Natural killer cell (primary cell): ENCODE results near the gene CCL5. TPM values are rescaled to one million over a fixed set of nuclear protein-coding genes. Genes with fewer than 3 reads are reported as not detected.

ENCODE experiments used
- ATAC-seq, 3 donors: fragments of 150-1000 bp in 2 of 3; fragments of 200-7000 bp in 1 of 3; cut with Tn5 transposase; 1 replicate in 1 of 3; 2 replicates in 2 of 3; pipeline ENCODE4 v1.10.0; 2021; ENCODE audit warnings: mild to moderate bottlenecking in 2 of 3, moderate library complexity in 2 of 3
- DNase-seq, 2 donors: peaks; one replicate each; pipeline versions ENCODE4 v3.0.0 to v3.0.0-alpha.2; 2013 to 2021; ENCODE audit warnings: mixed read lengths in 1 of 2
- H3K27ac ChIP-seq: one replicate; pipeline ENCODE4 v1.5.1; 2013; ENCODE audit warnings: mild to moderate bottlenecking, low read length
- H3K27me3 ChIP-seq: one replicate; pipeline ENCODE4 v1.6.1; 2013; ENCODE audit warnings: low read length; ENCODE audit not compliant: control insufficient read depth, insufficient read depth
- H3K36me3 ChIP-seq: one replicate; pipeline ENCODE4 v1.6.1; 2013; ENCODE audit warnings: low read length; ENCODE audit not compliant: control insufficient read depth, insufficient read depth
- H3K4me1 ChIP-seq: one replicate; pipeline ENCODE4 v1.6.1; 2013; ENCODE audit warnings: low read length; ENCODE audit not compliant: control insufficient read depth, insufficient read depth
- H3K4me3 ChIP-seq: one replicate; pipeline ENCODE4 v1.5.1; 2013; ENCODE audit warnings: low read length
- H3K9me3 ChIP-seq: one replicate; pipeline ENCODE4 v1.6.1; 2013; ENCODE audit warnings: low read length; ENCODE audit not compliant: control insufficient read depth, insufficient read depth
- H3K27ac Mint-ChIP-seq, 2 donors: one replicate each; pipeline ENCODE4 v1.8.0; 2022; ENCODE audit warnings: mild to moderate bottlenecking in 2 of 2, mixed read lengths in 2 of 2, moderate library complexity in 1 of 2
- H3K27me3 Mint-ChIP-seq, 2 donors: one replicate each; pipeline ENCODE4 v1.8.0; 2022; ENCODE audit warnings: low read depth in 2 of 2, mixed read lengths in 2 of 2
- H3K36me3 Mint-ChIP-seq: one replicate; pipeline ENCODE4 v1.8.0; 2022; ENCODE audit warnings: mixed read lengths
- H3K4me1 Mint-ChIP-seq, 2 donors: one replicate each; pipeline ENCODE4 v1.8.0; 2022; ENCODE audit warnings: mixed read lengths in 2 of 2
- H3K4me3 Mint-ChIP-seq: one replicate; pipeline ENCODE4 v1.8.0; 2022; ENCODE audit warnings: mild to moderate bottlenecking, moderate library complexity, mixed read lengths
- H3K9me3 Mint-ChIP-seq, 2 donors: one replicate each; pipeline ENCODE4 v1.8.0; 2022; ENCODE audit warnings: mixed read lengths in 2 of 2
- WGBS: methylation state at CpG from one replicate; pipeline ENCODE4 v1.1.7; 2013; ENCODE audit warnings: missing lambda C conversion rate; ENCODE audit not compliant: insufficient coverage; 5-methylcytosine and 5-hydroxymethylcytosine counted together
- intact Hi-C: fragments of 100-400 bp; cut with micrococcal nuclease; formaldehyde crosslinking; loops from one replicate; pipeline ENCODE4 v1.14.2; 2022
- total RNA-seq, 4 donors: library from RNA; stranded (reverse); fragments of 120-200 nt in 1 of 4; gene quantifications; one replicate each; pipeline versions ENCODE4 v1.2.3 to v1.2.4, GENCODE V29; 2013 to 2022
- TF ChIP-seq, protein P1 (sequence below): fragments of 200-600 bp; IDR thresholded peaks from one replicate; pipeline ENCODE4 v1.8.0; 2022; ENCODE audit warnings: antibody characterized with exemption

CCL5 gene
- total RNA-seq, 3 donors from 2014 or later (not counting 1 experiment from before 2014, with no cell fraction given) = 793 to 1,167 (median 825) TPM

DNA sequence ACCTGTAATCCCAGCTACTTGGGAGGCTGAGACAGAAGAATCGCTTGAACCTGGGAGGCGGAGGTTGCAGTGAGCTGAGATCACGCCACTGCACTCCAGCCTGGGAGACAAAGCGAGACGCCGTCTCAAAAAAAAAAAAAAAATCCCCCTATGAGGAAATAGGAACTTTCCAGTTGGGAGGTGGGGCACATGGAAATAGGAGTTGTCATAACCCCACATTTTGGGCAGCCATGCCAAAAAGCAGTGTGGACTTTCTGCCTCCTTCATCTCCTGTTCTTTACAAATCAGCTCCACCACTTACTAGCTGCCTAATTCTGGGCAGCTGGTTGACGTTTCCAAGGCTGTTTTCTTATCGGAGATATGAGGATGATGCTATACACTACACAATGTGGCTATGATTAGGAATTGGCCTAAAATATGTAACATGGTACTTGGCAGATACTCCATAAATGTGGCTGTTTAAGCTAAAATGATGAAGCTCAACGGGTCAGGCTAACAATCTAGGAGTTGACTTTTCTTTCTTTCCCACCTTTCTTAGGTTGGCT is 21.5 kb upstream of the CCL5 start:
- Mint-ChIP-seq H3K4me1 (peaks cover 68 to 80% of the 10 kb centered on the region in 2 donors), H3K36me3 (no peaks in the 10 kb centered on the region), H3K4me3 (peak overlapping the region; percentile 82), H3K27ac (peak overlapping the region; percentile 96 to 97), H3K27me3 (no peaks in the 10 kb centered on the region), H3K9me3 (no peaks in the 10 kb centered on the region)
- Histone ChIP-seq H3K4me3 (no peak overlapping the region), H3K4me1 (peaks cover 76% of the 10 kb centered on the region), H3K27ac (peak overlapping the region; percentile 76), H3K27me3 (no peaks in the 10 kb centered on the region), H3K36me3 (no peaks in the 10 kb centered on the region), H3K9me3 (no peaks in the 10 kb centered on the region)
- TF ChIP-seq, protein P1, sequence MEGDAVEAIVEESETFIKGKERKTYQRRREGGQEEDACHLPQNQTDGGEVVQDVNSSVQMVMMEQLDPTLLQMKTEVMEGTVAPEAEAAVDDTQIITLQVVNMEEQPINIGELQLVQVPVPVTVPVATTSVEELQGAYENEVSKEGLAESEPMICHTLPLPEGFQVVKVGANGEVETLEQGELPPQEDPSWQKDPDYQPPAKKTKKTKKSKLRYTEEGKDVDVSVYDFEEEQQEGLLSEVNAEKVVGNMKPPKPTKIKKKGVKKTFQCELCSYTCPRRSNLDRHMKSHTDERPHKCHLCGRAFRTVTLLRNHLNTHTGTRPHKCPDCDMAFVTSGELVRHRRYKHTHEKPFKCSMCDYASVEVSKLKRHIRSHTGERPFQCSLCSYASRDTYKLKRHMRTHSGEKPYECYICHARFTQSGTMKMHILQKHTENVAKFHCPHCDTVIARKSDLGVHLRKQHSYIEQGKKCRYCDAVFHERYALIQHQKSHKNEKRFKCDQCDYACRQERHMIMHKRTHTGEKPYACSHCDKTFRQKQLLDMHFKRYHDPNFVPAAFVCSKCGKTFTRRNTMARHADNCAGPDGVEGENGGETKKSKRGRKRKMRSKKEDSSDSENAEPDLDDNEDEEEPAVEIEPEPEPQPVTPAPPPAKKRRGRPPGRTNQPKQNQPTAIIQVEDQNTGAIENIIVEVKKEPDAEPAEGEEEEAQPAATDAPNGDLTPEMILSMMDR = no peak
- WGBS = 93% methylated on average over 4 of the region's 9 CpGs
- ATAC-seq = no peak
- DNase-seq = no peak
- intact Hi-C loops = no loop called here

DNA sequence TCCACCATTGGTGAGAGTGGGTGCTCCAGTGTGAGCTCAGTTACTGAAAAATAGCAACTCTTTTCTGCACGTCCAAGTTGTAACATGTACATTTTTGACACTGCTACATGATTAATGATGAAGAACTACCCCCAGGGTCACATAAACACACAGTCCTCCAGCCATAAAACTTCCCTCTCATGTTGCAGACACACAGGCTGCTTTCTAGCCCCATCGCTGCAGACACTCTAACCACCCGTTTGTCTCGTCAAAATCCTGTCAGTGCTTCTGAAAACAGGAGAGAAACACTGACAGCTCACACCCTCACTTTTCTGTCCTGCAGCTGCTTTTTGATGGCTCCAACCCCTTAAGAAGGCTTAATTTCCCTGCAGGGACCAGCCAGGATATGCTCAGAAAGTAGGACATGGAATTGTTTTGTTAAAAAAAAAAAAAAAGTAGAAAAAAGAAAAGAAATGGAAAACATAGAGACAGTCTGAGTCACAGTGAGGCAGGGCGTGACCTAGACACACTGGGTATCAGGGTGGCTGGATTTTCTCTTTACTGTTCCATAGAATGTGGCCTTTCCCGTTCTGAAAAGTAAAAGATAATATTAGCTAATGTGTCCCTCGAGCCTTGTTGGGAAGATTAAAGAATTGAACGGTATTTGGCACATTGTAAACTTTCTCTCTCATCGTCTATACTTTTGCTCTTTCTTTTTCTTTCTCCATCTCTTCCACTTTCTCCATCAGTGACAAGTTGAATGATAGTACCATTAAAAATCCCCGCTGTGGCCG is 20.7 kb upstream of the CCL5 start:
- Mint-ChIP-seq H3K4me1 (peaks cover 67 to 86% of the 10 kb centered on the region in 2 donors), H3K27ac (peak overlapping the region; percentile 96 to 97), H3K27me3 (no peaks in the 10 kb centered on the region), H3K4me3 (peak overlapping the region; percentile 82), H3K9me3 (no peaks in the 10 kb centered on the region), H3K36me3 (no peaks in the 10 kb centered on the region)
- H3K4me3 ChIP-seq = peak overlapping the region; percentile 5
- TF ChIP-seq, protein P1 = no peak
- no peaks in the 10 kb centered on the region for H3K9me3 ChIP-seq
- no peaks in the 10 kb centered on the region for H3K27me3 ChIP-seq
- 52% methylated on average over 9 of the region's 11 CpGs for WGBS
- no peaks in the 10 kb centered on the region for H3K36me3 ChIP-seq
- peaks cover 79% of the 10 kb centered on the region for H3K4me1 ChIP-seq
- intact Hi-C loops = loop anchor here (1.0 kb wide), 1 partner anchor 21 kb away; the partner anchor contains the start of gene CCL5
- peak overlapping the region; percentile 76 for H3K27ac ChIP-seq
- ATAC-seq (peak; percentile 62 to 71 (median 69)), DNase-seq (peak; percentile 45 to 67)

- peak; percentile 6 to 30 (median 27) for ATAC-seq
- Histone ChIP-seq H3K27me3 (no peaks in the 10 kb centered on the region), H3K4me1 (peaks cover 85% of the 10 kb centered on the region), H3K36me3 (no peaks in the 10 kb centered on the region), H3K4me3 (peak overlapping the region; percentile 5), H3K9me3 (no peaks in the 10 kb centered on the region), H3K27ac (peak overlapping the region; percentile 76)
- intact Hi-C loops = loop anchor here (1.0 kb wide), 1 partner anchor 20 kb away; the partner anchor contains the start of gene CCL5
- Mint-ChIP-seq H3K27me3 (no peaks in the 10 kb centered on the region), H3K36me3 (no peaks in the 10 kb centered on the region), H3K27ac (peak overlapping the region; percentile 96 to 97), H3K4me1 (peaks cover 72 to 90% of the 10 kb centered on the region in 2 donors), H3K4me3 (peak overlapping the region; percentile 82), H3K9me3 (no peaks in the 10 kb centered on the region)
- peak; percentile 49 to 58 for DNase-seq
- TF ChIP-seq, protein P1 = no peak
- WGBS = 23% methylated on average over 5 of the region's 5 CpGs
These were observed 20.1 kb upstream of the CCL5 start for GRCh38 chr17:35900280-35900679.
